Stimulated activated CD8-positive, alpha-beta memory T cell treated with anti-CD3 and anti-CD28 coated beads, Interleukin-2, amount 100 ng/mL, for 48 hours (primary cell): ENCODE measurements around the gene PSMB10.
A peak's percentile ranks its signal among the peaks of the same experiment; 100 is the strongest.

Experiments
- DNase-seq, 2 donors: peaks; one replicate each; pipeline ENCODE4 v3.0.0-alpha.2; 2020; ENCODE audit warnings: low read depth in 2 of 2

The PSMB10 gene

DNA sequence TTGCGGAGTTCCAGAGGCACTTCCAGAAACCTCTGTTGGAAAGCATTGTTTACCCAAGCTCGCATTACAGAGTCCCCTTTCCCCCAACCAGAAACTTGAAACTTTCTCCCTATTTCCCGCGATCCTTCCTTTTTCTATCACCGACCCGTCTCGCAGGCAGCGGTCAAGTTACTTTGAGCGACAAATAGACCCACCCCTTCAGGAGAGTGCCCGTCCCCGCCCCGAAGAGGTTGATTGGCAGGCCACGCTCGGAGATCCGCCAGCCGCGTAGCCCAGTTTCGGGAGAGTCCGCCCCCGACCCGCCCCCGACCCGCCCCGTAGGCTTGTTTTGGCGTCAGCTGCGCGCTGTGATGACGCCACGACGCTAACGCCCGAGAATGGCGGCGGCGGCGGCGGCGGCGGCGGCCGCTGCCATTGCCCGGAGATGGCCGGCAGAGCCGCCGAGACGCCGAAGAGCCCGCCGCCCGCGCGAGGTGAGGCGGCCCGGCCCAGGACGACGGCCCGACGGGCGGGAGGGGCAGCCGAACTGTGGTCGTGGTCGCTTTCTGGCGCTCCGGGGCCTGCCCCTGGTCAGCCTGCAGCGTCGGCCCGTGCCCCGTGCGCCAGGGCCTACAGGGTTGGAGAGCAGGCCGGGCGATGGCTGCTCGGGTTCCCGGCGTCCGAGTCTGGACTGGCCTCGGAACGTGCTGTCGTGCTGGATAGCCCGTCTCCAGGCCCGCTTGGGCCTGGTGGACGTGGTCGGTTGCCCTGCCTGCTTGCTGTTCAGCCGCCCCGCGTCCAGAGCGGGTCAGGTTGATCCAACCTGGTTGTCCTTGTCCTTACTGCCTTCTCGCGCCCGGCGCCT lies 43.5 kb downstream of the PSMB10 start, which contains the start of gene PSKH1:
Gene PSKH1 (plus strand): TSS at position 356 of the 844 bp plus-strand sequence. CDS start 15,496 bp downstream, outside the sequence.
- DNase-seq, result peak; percentile 90 to 95

DNA sequence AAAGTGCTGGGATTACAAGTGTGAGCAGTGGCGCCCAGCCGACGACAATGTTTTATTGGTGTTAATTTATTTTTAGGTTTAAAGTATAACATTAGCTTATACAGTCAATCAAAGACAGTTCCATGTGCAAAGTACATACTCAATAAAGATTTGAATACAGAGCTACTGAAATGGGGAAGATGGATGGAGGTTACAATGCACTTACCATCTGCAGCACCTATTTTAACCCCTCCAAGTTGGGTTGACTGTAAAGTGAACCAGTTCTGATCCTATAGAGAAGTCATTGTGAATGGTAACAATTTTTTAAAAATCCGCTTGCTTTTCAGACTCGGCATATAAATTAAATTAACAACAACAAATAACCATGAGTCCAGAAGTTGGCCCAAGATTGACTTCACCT lies 44.3 kb downstream of the PSMB10 start:
- no peak for DNase-seq

DNA sequence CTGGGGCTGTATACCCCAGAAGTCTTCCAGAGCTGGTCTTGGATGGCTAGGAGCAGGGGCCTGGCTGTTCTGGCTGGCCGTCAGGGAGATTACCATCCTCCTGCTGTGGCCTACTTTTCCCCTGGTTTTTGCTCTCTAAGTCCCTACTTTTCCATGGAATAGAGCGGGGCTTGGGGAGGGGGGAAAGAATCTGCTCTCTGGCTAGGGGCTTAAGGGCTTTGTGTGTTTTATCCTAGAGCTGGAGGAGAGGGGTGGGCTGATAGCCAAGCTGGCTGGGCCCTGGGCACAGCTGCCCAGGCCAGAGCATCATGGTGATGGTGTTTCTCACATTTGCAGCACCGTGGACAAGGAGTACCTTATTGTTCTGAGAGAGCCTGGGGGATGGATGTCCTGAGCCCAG lies 48.3 kb downstream of the PSMB10 start:
- no peak for DNase-seq

DNA sequence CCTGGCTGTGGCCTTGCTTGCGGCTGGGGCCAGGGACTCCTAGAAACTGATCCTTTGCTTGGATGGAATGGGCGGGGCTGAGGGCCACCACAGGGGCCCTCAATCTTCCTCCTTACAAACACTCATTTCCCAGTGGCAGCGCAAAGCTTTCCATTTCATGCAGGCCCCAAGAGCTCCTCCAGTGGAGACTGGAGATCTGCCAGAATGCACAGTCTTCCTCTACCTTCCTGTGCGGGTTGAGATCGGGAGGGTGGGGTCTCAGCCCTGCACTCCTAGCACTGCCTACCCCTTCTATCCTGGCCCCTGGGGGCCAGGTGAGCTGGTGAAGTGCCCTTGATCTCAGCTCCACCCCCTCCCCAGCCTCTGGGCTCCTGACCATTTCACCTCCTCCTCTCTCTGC lies 50.3 kb downstream of the PSMB10 start:
- DNase-seq, result no peak

DNA sequence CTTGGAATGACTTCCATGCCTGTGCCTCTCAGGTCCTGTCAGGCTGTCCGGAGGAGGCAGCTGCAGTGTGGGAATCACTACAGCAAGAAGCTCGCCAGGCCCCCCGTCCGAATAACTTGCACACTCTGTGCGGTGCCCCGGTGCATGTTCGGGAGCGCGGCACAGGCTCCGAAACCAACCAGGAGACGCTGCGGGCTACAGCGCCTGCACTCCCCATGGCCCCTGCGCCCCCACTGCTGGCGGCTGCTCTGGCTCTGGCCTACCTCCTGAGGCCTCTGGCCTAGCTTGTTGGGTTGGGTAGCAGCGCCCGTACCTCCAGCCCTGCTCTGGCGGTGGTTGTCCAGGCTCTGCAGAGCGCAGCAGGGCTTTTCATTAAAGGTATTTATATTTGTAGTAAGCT lies 50.7 kb downstream of the PSMB10 start:
- DNase-seq, result no peak

DNA sequence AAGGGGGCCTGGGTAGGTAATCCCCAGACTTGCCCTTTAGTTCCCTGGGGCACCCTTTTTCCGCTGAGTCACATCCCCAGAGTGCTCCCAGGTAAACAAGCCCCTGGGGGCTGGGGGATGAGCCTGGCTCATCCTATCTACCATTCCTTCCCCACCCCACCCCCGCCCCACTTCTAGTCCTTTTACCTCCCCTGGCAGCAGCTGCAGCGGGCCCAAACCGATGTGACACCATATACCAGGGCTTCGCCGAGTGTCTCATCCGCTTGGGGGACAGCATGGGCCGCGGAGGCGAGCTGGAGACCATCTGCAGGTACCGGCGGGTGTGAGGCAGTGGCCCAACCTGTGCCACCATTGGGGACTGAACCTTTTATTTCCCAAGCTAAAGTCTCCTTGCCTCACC lies 51.1 kb downstream of the PSMB10 start:
- no peak for DNase-seq

DNA sequence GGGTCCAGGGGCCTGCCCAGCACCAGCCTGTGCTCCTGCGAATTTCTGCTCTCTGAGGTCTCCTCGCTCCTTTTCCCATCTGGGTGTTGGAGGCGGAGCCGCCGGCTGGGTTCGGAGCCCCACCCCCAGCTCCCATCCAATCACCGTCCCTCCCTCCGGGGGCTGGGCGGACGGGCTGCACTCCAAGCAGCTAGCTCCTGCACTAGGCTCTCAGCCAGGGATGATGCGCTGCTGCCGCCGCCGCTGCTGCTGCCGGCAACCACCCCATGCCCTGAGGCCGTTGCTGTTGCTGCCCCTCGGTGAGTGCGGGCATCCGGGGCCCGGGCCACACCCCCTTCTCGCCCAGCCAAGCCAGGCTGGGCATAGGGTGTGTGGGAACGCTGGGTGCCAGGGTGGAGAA lies 52.0 kb downstream of the PSMB10 start, which contains the start of gene NRN1L:
Gene NRN1L (plus strand): TSS at position 202 of the 400 bp plus-strand sequence. CDS start 19 bp downstream, at position 221.
- DNase-seq, result no peak
